ENCODE results near the gene CD4.

DNA sequence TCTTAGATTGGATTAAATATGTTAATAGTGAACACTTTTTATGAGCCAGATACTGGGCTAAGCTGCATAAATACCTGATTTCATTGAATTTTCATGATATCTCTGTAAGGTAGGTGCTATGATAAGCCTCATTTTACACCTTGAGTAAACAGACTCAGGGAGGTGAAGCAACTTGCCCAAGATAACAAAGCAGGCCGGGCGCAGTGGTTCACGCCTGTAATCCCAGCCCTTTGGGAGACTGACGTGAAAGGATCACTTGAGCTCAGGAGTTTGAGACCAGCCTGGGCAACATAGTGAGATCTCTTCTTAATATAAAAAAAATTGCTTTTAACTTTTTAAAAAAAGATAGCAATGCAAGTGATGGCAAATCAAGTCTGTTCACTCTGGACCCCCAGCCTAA lies 52.7 kb downstream of the CD4 start:
- TF ChIP-seq POLR2A (IDR thresholded peaks at IDR 0.05; ENCODE audit: low read depth, low read length) (no peak), EZH2 (IDR thresholded peaks at IDR 0.05; ENCODE audit: borderline replicate concordance, low read depth, low read length, severe bottlenecking) (no peak), MAX (IDR thresholded peaks at IDR 0.05; ENCODE audit: insufficient read depth, insufficient read length) (no peak), POLR2AphosphoS5 (IDR thresholded peaks at IDR 0.05; ENCODE audit: insufficient read depth, low read depth, low read length) (no peak), MYC (IDR thresholded peaks at IDR 0.05; ENCODE audit: low read depth, low read length) (no peak), JUN (IDR thresholded peaks at IDR 0.05; ENCODE audit: borderline replicate concordance, insufficient read depth, insufficient read length, low read depth) (no peak), GATA2 (IDR thresholded peaks at IDR 0.05; ENCODE audit: insufficient read depth, insufficient read length, low read depth, low read length) (no peak)
- TF ChIP-seq, protein P1, sequence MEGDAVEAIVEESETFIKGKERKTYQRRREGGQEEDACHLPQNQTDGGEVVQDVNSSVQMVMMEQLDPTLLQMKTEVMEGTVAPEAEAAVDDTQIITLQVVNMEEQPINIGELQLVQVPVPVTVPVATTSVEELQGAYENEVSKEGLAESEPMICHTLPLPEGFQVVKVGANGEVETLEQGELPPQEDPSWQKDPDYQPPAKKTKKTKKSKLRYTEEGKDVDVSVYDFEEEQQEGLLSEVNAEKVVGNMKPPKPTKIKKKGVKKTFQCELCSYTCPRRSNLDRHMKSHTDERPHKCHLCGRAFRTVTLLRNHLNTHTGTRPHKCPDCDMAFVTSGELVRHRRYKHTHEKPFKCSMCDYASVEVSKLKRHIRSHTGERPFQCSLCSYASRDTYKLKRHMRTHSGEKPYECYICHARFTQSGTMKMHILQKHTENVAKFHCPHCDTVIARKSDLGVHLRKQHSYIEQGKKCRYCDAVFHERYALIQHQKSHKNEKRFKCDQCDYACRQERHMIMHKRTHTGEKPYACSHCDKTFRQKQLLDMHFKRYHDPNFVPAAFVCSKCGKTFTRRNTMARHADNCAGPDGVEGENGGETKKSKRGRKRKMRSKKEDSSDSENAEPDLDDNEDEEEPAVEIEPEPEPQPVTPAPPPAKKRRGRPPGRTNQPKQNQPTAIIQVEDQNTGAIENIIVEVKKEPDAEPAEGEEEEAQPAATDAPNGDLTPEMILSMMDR (IDR thresholded peaks at IDR 0.05; ENCODE audit: extremely low read depth in 1 of 2, insufficient read depth in 1 of 2, low read depth in 1 of 2, low read length in 2 of 2), result no peak
